HL-60 (cell line): ENCODE measurements around the gene SMIM38.

Experiments used
- CTCF ChIP-seq: IDR thresholded peaks from one replicate; pipeline ENCODE4 v1.5.1; 2011; ENCODE audit warnings: low read length, control low read depth, inconsistent platforms; ENCODE audit not compliant: insufficient read depth
- POLR2AphosphoS5 ChIP-seq: IDR thresholded peaks from 2 replicates; pipeline ENCODE4 v1.6.1; 2012; ENCODE audit warnings: low read depth

- TF ChIP-seq CTCF (no peak), POLR2AphosphoS5 (no peak)
Observed at GRCh38 chr11:69159150-69159852, 3.6 kb downstream of the SMIM38 start.
